Measurements from ENCODE around the gene GNAS.

DNA sequence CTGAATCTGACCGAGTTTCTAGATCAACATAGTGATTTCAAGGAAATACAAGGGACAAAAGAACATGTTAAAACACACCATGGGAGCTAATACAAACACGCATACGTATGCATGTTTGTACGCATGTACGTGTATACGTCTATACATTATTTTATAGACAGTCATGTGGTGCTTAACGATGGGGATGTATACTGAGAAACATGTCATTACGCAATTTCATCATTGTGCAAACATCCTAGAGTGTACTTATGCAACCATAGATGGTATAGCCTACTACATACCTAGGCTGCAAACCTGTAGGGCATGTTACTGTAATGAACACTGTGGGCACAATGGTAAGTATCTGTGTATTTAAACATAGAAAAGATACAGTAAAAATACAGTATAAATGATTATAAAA lies 103.6 kb downstream of the GNAS start:
- TF ChIP-seq, protein P1, sequence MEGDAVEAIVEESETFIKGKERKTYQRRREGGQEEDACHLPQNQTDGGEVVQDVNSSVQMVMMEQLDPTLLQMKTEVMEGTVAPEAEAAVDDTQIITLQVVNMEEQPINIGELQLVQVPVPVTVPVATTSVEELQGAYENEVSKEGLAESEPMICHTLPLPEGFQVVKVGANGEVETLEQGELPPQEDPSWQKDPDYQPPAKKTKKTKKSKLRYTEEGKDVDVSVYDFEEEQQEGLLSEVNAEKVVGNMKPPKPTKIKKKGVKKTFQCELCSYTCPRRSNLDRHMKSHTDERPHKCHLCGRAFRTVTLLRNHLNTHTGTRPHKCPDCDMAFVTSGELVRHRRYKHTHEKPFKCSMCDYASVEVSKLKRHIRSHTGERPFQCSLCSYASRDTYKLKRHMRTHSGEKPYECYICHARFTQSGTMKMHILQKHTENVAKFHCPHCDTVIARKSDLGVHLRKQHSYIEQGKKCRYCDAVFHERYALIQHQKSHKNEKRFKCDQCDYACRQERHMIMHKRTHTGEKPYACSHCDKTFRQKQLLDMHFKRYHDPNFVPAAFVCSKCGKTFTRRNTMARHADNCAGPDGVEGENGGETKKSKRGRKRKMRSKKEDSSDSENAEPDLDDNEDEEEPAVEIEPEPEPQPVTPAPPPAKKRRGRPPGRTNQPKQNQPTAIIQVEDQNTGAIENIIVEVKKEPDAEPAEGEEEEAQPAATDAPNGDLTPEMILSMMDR (IDR thresholded peaks at IDR 0.05): no peak
- TF ChIP-seq POLR2A (IDR thresholded peaks at IDR 0.05) (no peak), EP300 (IDR thresholded peaks at IDR 0.05) (no peak), POLR2AphosphoS5 (IDR thresholded peaks at IDR 0.05) (no peak)

Data from gastroesophageal sphincter (tissue), 3 donors.